ENCODE data around the gene GALNT10. TPM values are rescaled to one million over a fixed set of nuclear protein-coding genes. Genes with fewer than 3 reads are reported as not detected.

Gene GALNT10
- total and polyA plus RNA-seq, 2 donors (not counting 1 experiment from before 2014, with no cell fraction given), result 18.3 to 35.8 TPM

GRCh38 chr5:154165886-154166285 is 24.6 kb upstream of the GALNT10 start:
- Histone ChIP-seq H3K79me2 (ENCODE audit: control insufficient read depth, insufficient read depth, low read length) (no peaks in the 10 kb centered on the region), H3K4me1 (ENCODE audit: control insufficient read depth, extremely low read depth, insufficient read depth, low read length) (no peaks in the 10 kb centered on the region), H3K9ac (ENCODE audit: insufficient read depth, low read length) (no peak overlapping the region), H2AFZ (ENCODE audit: low read length) (no peak overlapping the region), H3K36me3 (ENCODE audit: control insufficient read depth, insufficient read depth, low read length) (no peaks in the 10 kb centered on the region), H3K4me3 (replicated peaks in 1 of 4; ENCODE audit: control extremely low read depth in 1 of 4, insufficient read depth in 1 of 4, low read depth in 3 of 4, low read length in 4 of 4) (no peak overlapping the region), H3K27ac (ENCODE audit: insufficient read depth, low read length) (no peak overlapping the region), H3K27me3 (ENCODE audit: control insufficient read depth, insufficient read depth, low read length) (peaks cover 6% of the 10 kb centered on the region), H4K20me1 (ENCODE audit: control insufficient read depth, extremely low read depth, insufficient read depth, low read length) (no peaks in the 10 kb centered on the region), H3K9me3 (ENCODE audit: control insufficient read depth, insufficient read depth, low read depth, low read length) (no peaks in the 10 kb centered on the region), H3K4me2 (ENCODE audit: extremely low read depth, insufficient read depth, low read length) (no peak overlapping the region)
- TF ChIP-seq, protein P1, sequence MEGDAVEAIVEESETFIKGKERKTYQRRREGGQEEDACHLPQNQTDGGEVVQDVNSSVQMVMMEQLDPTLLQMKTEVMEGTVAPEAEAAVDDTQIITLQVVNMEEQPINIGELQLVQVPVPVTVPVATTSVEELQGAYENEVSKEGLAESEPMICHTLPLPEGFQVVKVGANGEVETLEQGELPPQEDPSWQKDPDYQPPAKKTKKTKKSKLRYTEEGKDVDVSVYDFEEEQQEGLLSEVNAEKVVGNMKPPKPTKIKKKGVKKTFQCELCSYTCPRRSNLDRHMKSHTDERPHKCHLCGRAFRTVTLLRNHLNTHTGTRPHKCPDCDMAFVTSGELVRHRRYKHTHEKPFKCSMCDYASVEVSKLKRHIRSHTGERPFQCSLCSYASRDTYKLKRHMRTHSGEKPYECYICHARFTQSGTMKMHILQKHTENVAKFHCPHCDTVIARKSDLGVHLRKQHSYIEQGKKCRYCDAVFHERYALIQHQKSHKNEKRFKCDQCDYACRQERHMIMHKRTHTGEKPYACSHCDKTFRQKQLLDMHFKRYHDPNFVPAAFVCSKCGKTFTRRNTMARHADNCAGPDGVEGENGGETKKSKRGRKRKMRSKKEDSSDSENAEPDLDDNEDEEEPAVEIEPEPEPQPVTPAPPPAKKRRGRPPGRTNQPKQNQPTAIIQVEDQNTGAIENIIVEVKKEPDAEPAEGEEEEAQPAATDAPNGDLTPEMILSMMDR (conservative IDR thresholded peaks at IDR 0.05 in 1 of 2, IDR thresholded peaks at IDR 0.05 in 1 of 2; ENCODE audit: low read depth in 1 of 2, low read length in 2 of 2), result no peak
- TF ChIP-seq EZH2 (IDR thresholded peaks at IDR 0.05; ENCODE audit: low read length, missing control alignments), result no peak
- DNase-seq (ENCODE audit: low read depth in 2 of 2), result no peak

DNA sequence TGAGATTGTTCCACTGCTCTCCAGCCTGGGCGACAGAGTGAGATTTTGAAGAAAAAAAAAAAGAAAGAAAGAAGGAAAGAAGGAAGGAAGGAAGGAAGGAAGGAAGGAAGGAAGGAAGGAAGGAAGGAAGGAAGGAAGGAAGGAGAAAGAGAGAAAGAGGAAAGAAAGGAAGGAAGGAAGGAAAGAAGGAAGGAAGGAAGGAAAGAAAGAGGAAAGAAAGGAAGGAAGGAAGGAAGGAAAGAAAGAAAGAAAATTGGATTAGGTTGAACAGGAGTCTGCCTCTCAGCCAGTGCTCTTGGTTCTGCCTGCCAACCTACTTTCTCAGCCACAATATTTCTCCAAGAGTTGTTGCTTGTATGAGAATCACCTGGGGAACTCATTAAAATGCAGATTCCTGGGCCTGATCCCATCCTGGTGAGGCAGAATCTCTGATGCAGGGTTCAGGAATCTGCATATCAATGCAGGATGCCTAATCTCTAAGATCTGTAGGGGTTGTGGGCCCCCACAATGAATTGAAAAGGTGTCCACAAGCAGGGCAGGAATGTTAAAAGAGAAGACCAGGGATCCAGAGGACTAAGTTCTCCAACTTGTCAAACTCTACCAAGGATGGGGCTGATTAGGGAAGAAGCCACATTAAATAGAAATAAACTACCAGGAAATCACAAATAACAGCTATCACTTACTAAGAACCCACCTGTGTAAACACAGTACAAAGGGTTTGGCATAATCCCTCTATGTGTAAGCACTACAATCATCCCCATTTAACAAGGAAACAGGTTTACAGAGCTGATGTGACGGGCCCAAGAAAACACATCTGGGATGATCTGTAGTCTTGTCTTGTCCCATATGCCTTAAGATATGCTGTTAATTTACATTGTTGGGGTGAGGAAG is 23.4 kb upstream of the GALNT10 start:
- Histone ChIP-seq H3K4me2 (ENCODE audit: extremely low read depth, insufficient read depth, low read length) (no peak overlapping the region), H3K9ac (ENCODE audit: insufficient read depth, low read length) (no peak overlapping the region), H3K27me3 (ENCODE audit: control insufficient read depth, insufficient read depth, low read length) (peaks cover 6% of the 10 kb centered on the region), H2AFZ (ENCODE audit: low read length) (no peak overlapping the region), H3K79me2 (ENCODE audit: control insufficient read depth, insufficient read depth, low read length) (no peaks in the 10 kb centered on the region), H4K20me1 (ENCODE audit: control insufficient read depth, extremely low read depth, insufficient read depth, low read length) (no peaks in the 10 kb centered on the region), H3K4me1 (ENCODE audit: control insufficient read depth, extremely low read depth, insufficient read depth, low read length) (no peaks in the 10 kb centered on the region), H3K27ac (ENCODE audit: insufficient read depth, low read length) (no peak overlapping the region), H3K4me3 (replicated peaks in 1 of 4; ENCODE audit: control extremely low read depth in 1 of 4, insufficient read depth in 1 of 4, low read depth in 3 of 4, low read length in 4 of 4) (no peak overlapping the region), H3K36me3 (ENCODE audit: control insufficient read depth, insufficient read depth, low read length) (no peaks in the 10 kb centered on the region), H3K9me3 (ENCODE audit: control insufficient read depth, insufficient read depth, low read depth, low read length) (no peaks in the 10 kb centered on the region)
- DNase-seq (ENCODE audit: low read depth in 2 of 2), result no peak
- TF ChIP-seq, protein P1 (conservative IDR thresholded peaks at IDR 0.05 in 1 of 2, IDR thresholded peaks at IDR 0.05 in 1 of 2; ENCODE audit: low read depth in 1 of 2, low read length in 2 of 2), result no peak
- TF ChIP-seq EZH2 (IDR thresholded peaks at IDR 0.05; ENCODE audit: low read length, missing control alignments), result no peak

- DNase-seq (ENCODE audit: low read depth in 2 of 2), result no peak
- Histone ChIP-seq H4K20me1 (ENCODE audit: control insufficient read depth, extremely low read depth, insufficient read depth, low read length) (no peaks in the 10 kb centered on the region), H3K79me2 (ENCODE audit: control insufficient read depth, insufficient read depth, low read length) (no peaks in the 10 kb centered on the region), H2AFZ (ENCODE audit: low read length) (no peak overlapping the region), H3K9me3 (ENCODE audit: control insufficient read depth, insufficient read depth, low read depth, low read length) (no peaks in the 10 kb centered on the region), H3K4me2 (ENCODE audit: extremely low read depth, insufficient read depth, low read length) (no peak overlapping the region), H3K4me3 (replicated peaks in 1 of 4; ENCODE audit: control extremely low read depth in 1 of 4, insufficient read depth in 1 of 4, low read depth in 3 of 4, low read length in 4 of 4) (no peak overlapping the region), H3K27ac (ENCODE audit: insufficient read depth, low read length) (no peak overlapping the region), H3K36me3 (ENCODE audit: control insufficient read depth, insufficient read depth, low read length) (no peaks in the 10 kb centered on the region), H3K4me1 (ENCODE audit: control insufficient read depth, extremely low read depth, insufficient read depth, low read length) (no peaks in the 10 kb centered on the region), H3K27me3 (ENCODE audit: control insufficient read depth, insufficient read depth, low read length) (no peaks in the 10 kb centered on the region), H3K9ac (ENCODE audit: insufficient read depth, low read length) (no peak overlapping the region)
- TF ChIP-seq, protein P1 (conservative IDR thresholded peaks at IDR 0.05 in 1 of 2, IDR thresholded peaks at IDR 0.05 in 1 of 2; ENCODE audit: low read depth in 1 of 2, low read length in 2 of 2), result no peak
- TF ChIP-seq EZH2 (IDR thresholded peaks at IDR 0.05; ENCODE audit: low read length, missing control alignments), result no peak
Observed at GRCh38 chr5:154168395-154168794, 22.1 kb upstream of the GALNT10 start.

Measured in fibroblast of lung (primary cell).